PC-9 (cell line): ENCODE results near the gene TBCK. TPM values are rescaled to one million over a fixed set of nuclear protein-coding genes. Genes with fewer than 3 reads are reported as not detected.

Experiments
- BruUV-seq: library from RNA; stranded (reverse); fragments of 400-500 nt; replicated peaks from 2 replicates; lab custom pipeline; 2021; lab: Mats Ljungman, UMichigan
- CTCF ChIA-PET: fragments of 300-600 bp; sonication (Branson Sonifier 250); formaldehyde crosslinking; loops from one replicate; lab custom pipeline; 2022; ENCODE audit warnings: antibody characterized with exemption; lab: Charles Lee
- POLR2A ChIA-PET: fragments of 300-600 bp; sonication (Branson Sonifier 250); formaldehyde crosslinking; loops from one replicate; lab custom pipeline; 2022; ENCODE audit warnings: antibody characterized with exemption; ENCODE audit not compliant: unreplicated experiment; lab: Charles Lee
- DNase-seq, 2 experiments: peaks; one replicate each; pipeline versions ENCODE4 v3.0.0 to v3.0.0-alpha.2; 2015 to 2022; ENCODE audit warnings: mixed read lengths in 1 of 2
- H2AFZ ChIP-seq: fragments of 200-600 bp; sonication (generic); 2 replicates; pipeline ENCODE4 v1.8.1; 2017; ENCODE audit warnings: antibody characterized with exemption
- H3F3A ChIP-seq: fragments of 200-600 bp; sonication (generic); 2 replicates; pipeline ENCODE4 v1.8.1; 2017; ENCODE audit warnings: antibody characterized with exemption, mild to moderate bottlenecking, low read depth; ENCODE audit not compliant: insufficient read depth
- H3K27ac ChIP-seq: fragments of 200-600 bp; sonication (generic); 2 replicates; pipeline ENCODE4 v1.6.1; 2016; ENCODE audit warnings: mixed run types
- H3K27me3 ChIP-seq: fragments of 200-600 bp; sonication (generic); 2 replicates; pipeline ENCODE4 v1.6.1; 2016; ENCODE audit warnings: low read depth, mixed run types; ENCODE audit not compliant: insufficient read depth
- H3K36me3 ChIP-seq: fragments of 200-600 bp; sonication (generic); 2 replicates; pipeline ENCODE4 v1.6.1; 2016; ENCODE audit warnings: low read depth, mixed run types
- H3K4me1 ChIP-seq: fragments of 200-600 bp; sonication (generic); replicated peaks from 2 replicates; pipeline ENCODE4 v1.6.1; 2016; ENCODE audit warnings: mixed run types; ENCODE audit not compliant: insufficient read depth
- H3K4me2 ChIP-seq: fragments of 200-600 bp; sonication (generic); 2 replicates; pipeline ENCODE4 v1.6.1; 2017; ENCODE audit warnings: mixed run types
- H3K4me3 ChIP-seq: fragments of 200-600 bp; sonication (generic); 2 replicates; pipeline ENCODE4 v1.6.1; 2016; ENCODE audit warnings: mixed run types
- H3K79me2 ChIP-seq: fragments of 200-600 bp; sonication (generic); 2 replicates; pipeline ENCODE4 v1.6.1; 2017; ENCODE audit warnings: low read depth, mixed run types
- H3K9me2 ChIP-seq: fragments of 200-600 bp; sonication (generic); 2 replicates; pipeline ENCODE4 v1.8.1; 2017; ENCODE audit warnings: mild to moderate bottlenecking; ENCODE audit not compliant: insufficient read depth
- H3K9me3 ChIP-seq: fragments of 200-600 bp; sonication (generic); 2 replicates; pipeline ENCODE4 v1.8.1; 2016; ENCODE audit warnings: low read depth; ENCODE audit not compliant: insufficient read depth
- H4K20me1 ChIP-seq: fragments of 200-600 bp; sonication (generic); 2 replicates; pipeline ENCODE4 v1.8.1; 2017; ENCODE audit not compliant: insufficient read depth
- CTCF ChIP-seq: fragments of 200-600 bp; sonication (generic); conservative IDR thresholded peaks from 2 replicates; pipeline ENCODE4 v1.6.1; 2017; ENCODE audit warnings: mixed run types, antibody characterized with exemption, mild to moderate bottlenecking, moderate library complexity
- EZH2 ChIP-seq: fragments of 200-600 bp; sonication (generic); IDR thresholded peaks from 2 replicates; pipeline ENCODE4 v1.8.0; 2017; ENCODE audit warnings: antibody characterized with exemption, low read depth
- intact Hi-C: fragments of 100-400 bp; cut with micrococcal nuclease; formaldehyde crosslinking; loops from one replicate; pipeline ENCODE4 v1.10.0; 2022; ENCODE audit not compliant: unreplicated experiment
- total RNA-seq: library from RNA; stranded (reverse); gene quantifications from 2 replicates; pipeline ENCODE4 v1.2.3, GENCODE V29; 2021

The TBCK gene
- total RNA-seq, 1 experiment from 2014 or later, result 18.7 TPM

- Histone ChIP-seq H4K20me1 (no peaks in the 10 kb centered on the region), H3K27me3 (no peaks in the 10 kb centered on the region), H3K4me2 (no peak overlapping the region), H3K9me3 (no peaks in the 10 kb centered on the region), H2AFZ (no peak overlapping the region), H3K9me2 (no peaks in the 10 kb centered on the region), H3K27ac (no peak overlapping the region), H3F3A (no peaks in the 10 kb centered on the region), H3K36me3 (no peaks in the 10 kb centered on the region), H3K4me1 (0 out of 2 replicates have a peak, but pooled peaks cover 8% of the 10 kb centered on the region), H3K4me3 (no peak overlapping the region), H3K79me2 (no peaks in the 10 kb centered on the region)
- ChIA-PET CTCF (no interaction called here), POLR2A (no interaction called here)
- intact Hi-C loops, result no loop called here
- BruUV-seq, result no TSS peak
- no peak for DNase-seq
- TF ChIP-seq EZH2 (no peak), CTCF (no peak)
Measured at GRCh38 chr4:105994061-105994460, 321.9 kb downstream of the TBCK start.

- Histone ChIP-seq H4K20me1 (no peaks in the 10 kb centered on the region), H3K9me2 (no peaks in the 10 kb centered on the region), H3K36me3 (no peaks in the 10 kb centered on the region), H2AFZ (no peak overlapping the region), H3K27me3 (no peaks in the 10 kb centered on the region), H3K4me1 (0 out of 2 replicates have a peak, but pooled peaks cover 8% of the 10 kb centered on the region), H3K4me3 (no peak overlapping the region), H3K4me2 (no peak overlapping the region), H3F3A (no peaks in the 10 kb centered on the region), H3K27ac (no peak overlapping the region), H3K79me2 (no peaks in the 10 kb centered on the region), H3K9me3 (no peaks in the 10 kb centered on the region)
- no peak for DNase-seq
- no TSS peak for BruUV-seq
- intact Hi-C loops, result no loop called here
- ChIA-PET POLR2A (no interaction called here), CTCF (no interaction called here)
- TF ChIP-seq CTCF, result no peak
Measured at GRCh38 chr4:105992641-105993305, 323.2 kb downstream of the TBCK start.

GRCh38 chr4:105991726-105992125, 324.3 kb downstream of the TBCK start:
- POLR2A ChIA-PET, result no interaction called here
- TF ChIP-seq EZH2, result no peak
- TF ChIP-seq CTCF, result no peak
- intact Hi-C loops, result no loop called here
- no peaks in the 10 kb centered on the region for H3K36me3 ChIP-seq
- H3K27ac ChIP-seq, result no peak overlapping the region
- CTCF ChIA-PET, result no interaction called here
- BruUV-seq, result no TSS peak
- H3K4me2 ChIP-seq, result no peak overlapping the region
- H3K4me1 ChIP-seq, result 0 out of 2 replicates have a peak, but pooled peaks cover 8% of the 10 kb centered on the region
- no peaks in the 10 kb centered on the region for H3K9me2 ChIP-seq
- no peaks in the 10 kb centered on the region for H3K27me3 ChIP-seq
- no peaks in the 10 kb centered on the region for H3K79me2 ChIP-seq
- no peak for DNase-seq
- H4K20me1 ChIP-seq, result no peaks in the 10 kb centered on the region
- no peak overlapping the region for H2AFZ ChIP-seq
- H3F3A ChIP-seq, result no peaks in the 10 kb centered on the region
- H3K4me3 ChIP-seq, result no peak overlapping the region
- H3K9me3 ChIP-seq, result no peaks in the 10 kb centered on the region

Other genes starting within 250 kb of the TBCK start
- gene AIMP1, start 341 bp upstream of the TBCK start, total RNA-seq, result 36.3 and 47.0 TPM in 2 replicates
- not detected in 2 replicates for gene GIMD1, start 52.6 kb upstream of the TBCK start, total RNA-seq